ENCODE results near the gene CAP2.

DNA sequence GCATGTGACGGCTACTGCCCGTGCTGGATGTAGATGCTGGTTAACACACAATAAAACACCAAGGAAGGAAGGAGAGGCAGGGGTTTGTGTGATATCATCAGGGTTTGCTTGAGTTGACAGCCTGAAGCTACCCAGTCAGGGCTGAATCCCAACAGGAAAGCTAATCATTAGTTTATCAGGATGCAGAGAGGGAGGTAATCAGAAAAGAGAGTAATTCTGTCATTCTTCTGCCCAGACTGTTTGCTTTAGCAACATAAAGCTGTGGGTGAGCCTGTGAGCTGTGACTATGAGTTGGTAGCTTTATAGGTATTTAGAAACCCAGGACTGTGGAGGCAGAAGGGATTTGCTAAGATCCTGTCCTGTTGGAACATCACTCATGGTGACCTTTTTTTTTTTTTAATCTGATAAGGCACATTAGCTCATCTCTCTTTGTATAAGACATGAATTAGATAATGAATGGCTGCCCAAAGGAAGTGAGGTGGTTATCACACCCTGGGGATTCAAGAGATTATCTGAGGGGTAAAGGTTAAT lies 79.3 kb downstream of the CAP2 start:
- TF ChIP-seq TAF1 (IDR thresholded peaks at IDR 0.05; ENCODE audit: borderline replicate concordance, insufficient read depth, low read length) (no peak), POLR2AphosphoS5 (IDR thresholded peaks at IDR 0.05; ENCODE audit: low read depth, low read length) (peak; percentile 27; the same call in 1 of the 2 replicates), SIN3A (IDR thresholded peaks at IDR 0.05; ENCODE audit: borderline replicate concordance, insufficient read depth, low read length) (no peak)
- TF ChIP-seq, protein P1, sequence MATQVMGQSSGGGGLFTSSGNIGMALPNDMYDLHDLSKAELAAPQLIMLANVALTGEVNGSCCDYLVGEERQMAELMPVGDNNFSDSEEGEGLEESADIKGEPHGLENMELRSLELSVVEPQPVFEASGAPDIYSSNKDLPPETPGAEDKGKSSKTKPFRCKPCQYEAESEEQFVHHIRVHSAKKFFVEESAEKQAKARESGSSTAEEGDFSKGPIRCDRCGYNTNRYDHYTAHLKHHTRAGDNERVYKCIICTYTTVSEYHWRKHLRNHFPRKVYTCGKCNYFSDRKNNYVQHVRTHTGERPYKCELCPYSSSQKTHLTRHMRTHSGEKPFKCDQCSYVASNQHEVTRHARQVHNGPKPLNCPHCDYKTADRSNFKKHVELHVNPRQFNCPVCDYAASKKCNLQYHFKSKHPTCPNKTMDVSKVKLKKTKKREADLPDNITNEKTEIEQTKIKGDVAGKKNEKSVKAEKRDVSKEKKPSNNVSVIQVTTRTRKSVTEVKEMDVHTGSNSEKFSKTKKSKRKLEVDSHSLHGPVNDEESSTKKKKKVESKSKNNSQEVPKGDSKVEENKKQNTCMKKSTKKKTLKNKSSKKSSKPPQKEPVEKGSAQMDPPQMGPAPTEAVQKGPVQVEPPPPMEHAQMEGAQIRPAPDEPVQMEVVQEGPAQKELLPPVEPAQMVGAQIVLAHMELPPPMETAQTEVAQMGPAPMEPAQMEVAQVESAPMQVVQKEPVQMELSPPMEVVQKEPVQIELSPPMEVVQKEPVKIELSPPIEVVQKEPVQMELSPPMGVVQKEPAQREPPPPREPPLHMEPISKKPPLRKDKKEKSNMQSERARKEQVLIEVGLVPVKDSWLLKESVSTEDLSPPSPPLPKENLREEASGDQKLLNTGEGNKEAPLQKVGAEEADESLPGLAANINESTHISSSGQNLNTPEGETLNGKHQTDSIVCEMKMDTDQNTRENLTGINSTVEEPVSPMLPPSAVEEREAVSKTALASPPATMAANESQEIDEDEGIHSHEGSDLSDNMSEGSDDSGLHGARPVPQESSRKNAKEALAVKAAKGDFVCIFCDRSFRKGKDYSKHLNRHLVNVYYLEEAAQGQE (IDR thresholded peaks at IDR 0.05; ENCODE audit: insufficient read depth in 1 of 2, low read depth in 2 of 2, low read length in 2 of 2), result 0 out of 4 replicates have a peak, but pooled peaks of 1 of the 2 experiments have one; percentile 37
